H1 (cell line): ENCODE results near the gene HCST. TPM values are rescaled to one million over a fixed set of nuclear protein-coding genes. Genes with fewer than 3 reads are reported as not detected.

Experiments used
- CTCF ChIA-PET: fragments of 300-600 bp; sonication (Branson Sonifier 250); formaldehyde crosslinking; loops from one replicate; lab custom pipeline; 2021; ENCODE audit not compliant: partially characterized antibody; lab: Charles Lee
- POLR2A ChIA-PET: fragments of 300-600 bp; sonication (Branson Sonifier 250); formaldehyde crosslinking; loops from one replicate; lab custom pipeline; 2021; ENCODE audit warnings: inconsistent platforms; ENCODE audit not compliant: partially characterized antibody; lab: Charles Lee
- DNase-seq, 2 experiments: peaks; one replicate each; pipeline versions ENCODE4 v3.0.0 to v3.0.0-alpha.2; 2010 to 2022; ENCODE audit warnings: low spot score in 2 of 2, low read depth in 1 of 2, mixed read lengths in 1 of 2
- FAIRE-seq: peaks from 2 replicates; lab custom pipeline; 2011; peaks lifted over from hg19 to GRCh38; lab: Jason Lieb, UNC
- H2AFZ ChIP-seq: 2 replicates; pipeline ENCODE4 v1.8.1; 2012; ENCODE audit warnings: low read length, inconsistent platforms
- H2AK5ac ChIP-seq: 2 replicates; pipeline ENCODE4 v1.6.1; 2013; ENCODE audit warnings: low read depth, low read length
- H2BK120ac ChIP-seq: replicated peaks from 2 replicates; pipeline ENCODE3; 2013; ENCODE audit warnings: low read depth, low read length, inconsistent platforms
- H2BK12ac ChIP-seq: 2 replicates; pipeline ENCODE4 v1.6.1; 2013; ENCODE audit warnings: low read depth, low read length
- H2BK15ac ChIP-seq: 2 replicates; pipeline ENCODE4 v1.6.1; 2013; ENCODE audit warnings: low read length
- H2BK20ac ChIP-seq: 2 replicates; pipeline ENCODE4 v1.6.1; 2013; ENCODE audit warnings: low read length
- H2BK5ac ChIP-seq: 2 replicates; pipeline ENCODE4 v1.6.1; 2013; ENCODE audit warnings: low read depth, low read length
- H3K14ac ChIP-seq: 2 replicates; pipeline ENCODE4 v1.6.1; 2013; ENCODE audit warnings: inconsistent platforms; ENCODE audit not compliant: insufficient read length
- H3K18ac ChIP-seq: 2 replicates; pipeline ENCODE4 v1.6.1; 2013; ENCODE audit warnings: low read length; ENCODE audit errors: extremely low read depth
- H3K23ac ChIP-seq: 2 replicates; pipeline ENCODE4 v1.6.1; 2013; ENCODE audit warnings: inconsistent platforms; ENCODE audit not compliant: insufficient read length
- H3K23me2 ChIP-seq: 2 replicates; pipeline ENCODE4 v1.6.1; 2013; ENCODE audit warnings: low read depth, low read length
- H3K27ac ChIP-seq: 2 replicates; pipeline ENCODE4 v1.6.1; 2011; ENCODE audit warnings: low read depth, low read length, inconsistent platforms
- H3K27me3 ChIP-seq, 4 experiments: replicated peaks in 1 of 4; 1 replicate in 1 of 4; 2 replicates in 3 of 4; pipeline versions ENCODE4 v1.6.1 to v1.8.1; 2011 to 2013; ENCODE audit warnings: low read length in 3 of 4, mild to moderate bottlenecking in 3 of 4, inconsistent platforms in 2 of 4, mixed read lengths in 2 of 4, moderate library complexity in 1 of 4; ENCODE audit not compliant: control insufficient read depth in 3 of 4, insufficient read depth in 3 of 4; ENCODE audit errors: extremely low read depth in 1 of 4
- H3K36me3 ChIP-seq, 4 experiments: 2 replicates each; pipeline versions ENCODE4 v1.6.1 to v1.8.1; 2011 to 2013; ENCODE audit warnings: mild to moderate bottlenecking in 4 of 4, low read length in 3 of 4, moderate library complexity in 2 of 4, control low read depth in 1 of 4, inconsistent platforms in 1 of 4; ENCODE audit not compliant: insufficient read depth in 4 of 4, control insufficient read depth in 2 of 4
- H3K4ac ChIP-seq: replicated peaks from 2 replicates; pipeline ENCODE3; 2013; ENCODE audit warnings: low read length, low read depth, mixed read lengths, inconsistent platforms; ENCODE audit not compliant: insufficient read length
- H3K4me1 ChIP-seq, 4 experiments: replicated peaks in 1 of 4; 1 replicate in 1 of 4; 2 replicates in 3 of 4; pipeline versions ENCODE4 v1.6.1 to v1.8.1; 2011 to 2013; ENCODE audit warnings: low read length in 3 of 4, inconsistent platforms in 2 of 4, mixed read lengths in 1 of 4; ENCODE audit not compliant: insufficient read depth in 4 of 4, control insufficient read depth in 3 of 4
- H3K4me2 ChIP-seq, 2 experiments: 2 replicates each; pipeline versions ENCODE4 v1.6.1 to v1.8.1; 2011 to 2013; ENCODE audit warnings: low read depth in 2 of 2, low read length in 2 of 2, control low read depth in 1 of 2, inconsistent platforms in 1 of 2, mild to moderate bottlenecking in 1 of 2; ENCODE audit not compliant: insufficient read depth in 1 of 2
- H3K4me3 ChIP-seq, 4 experiments: fragments of 200-600, 300-600 bp in 1 of 4; sonication (generic), shearing (Covaris generic), sonication (Bioruptor Twin) in 1 of 4; 2 replicates each; pipeline versions ENCODE4 v1.5.1 to v1.8.1; 2011 to 2016; ENCODE audit warnings: low read length in 4 of 4, low read depth in 3 of 4, control low read depth in 2 of 4, inconsistent platforms in 2 of 4, mild to moderate bottlenecking in 2 of 4, mixed read lengths in 1 of 4, moderate library complexity in 1 of 4; ENCODE audit not compliant: insufficient read depth in 2 of 4; ENCODE audit errors: extremely low read depth in 1 of 4
- H3K56ac ChIP-seq: replicated peaks from 2 replicates; pipeline ENCODE3; 2013; ENCODE audit warnings: low read depth, mild to moderate bottlenecking, mixed read lengths, low read length, inconsistent platforms; ENCODE audit not compliant: insufficient read length
- H3K79me1 ChIP-seq: 2 replicates; pipeline ENCODE4 v1.6.1; 2013; ENCODE audit warnings: low read depth, low read length, control low read depth
- H3K79me2 ChIP-seq, 2 experiments: 2 replicates each; pipeline versions ENCODE4 v1.6.1 to v1.8.1; 2012 to 2013; ENCODE audit warnings: low read length in 2 of 2, mild to moderate bottlenecking in 2 of 2, inconsistent platforms in 1 of 2; ENCODE audit not compliant: insufficient read depth in 2 of 2, control insufficient read depth in 1 of 2
- H3K9ac ChIP-seq, 4 experiments: replicated peaks in 1 of 4; 1 replicate in 1 of 4; 2 replicates in 3 of 4; pipeline versions ENCODE4 v1.6.1 to v1.8.1; 2011 to 2013; ENCODE audit warnings: low read depth in 3 of 4, low read length in 3 of 4, control low read depth in 2 of 4, mild to moderate bottlenecking in 2 of 4, moderate library complexity in 2 of 4, inconsistent platforms in 1 of 4; ENCODE audit errors: extremely low read depth in 1 of 4
- H3K9me3 ChIP-seq, 2 experiments: 2 replicates each; pipeline versions ENCODE4 v1.6.1 to v1.8.1; 2012 to 2013; ENCODE audit warnings: mild to moderate bottlenecking in 2 of 2, moderate library complexity in 2 of 2, control low read depth in 1 of 2, inconsistent platforms in 1 of 2, low read depth in 1 of 2, low read length in 1 of 2, mixed read lengths in 1 of 2; ENCODE audit not compliant: insufficient read depth in 2 of 2
- H4K20me1 ChIP-seq, 2 experiments: replicated peaks in 1 of 2; 2 replicates each; pipeline versions ENCODE3 to v1.8.1; 2011 to 2013; ENCODE audit warnings: inconsistent platforms in 2 of 2, low read length in 2 of 2, mild to moderate bottlenecking in 1 of 2; ENCODE audit not compliant: insufficient read depth in 2 of 2, control insufficient read depth in 1 of 2
- H4K5ac ChIP-seq: 2 replicates; pipeline ENCODE4 v1.6.1; 2013; ENCODE audit warnings: low read length, low read depth, mixed read lengths, inconsistent platforms; ENCODE audit not compliant: insufficient read length
- H4K8ac ChIP-seq: 2 replicates; pipeline ENCODE4 v1.8.0; 2013; ENCODE audit warnings: mild to moderate bottlenecking, moderate library complexity, low read length, inconsistent platforms; ENCODE audit not compliant: insufficient read depth; ENCODE audit errors: extremely low read depth
- H4K91ac ChIP-seq: replicated peaks from 2 replicates; pipeline ENCODE3; 2013; ENCODE audit warnings: low read length, mixed read lengths, inconsistent platforms; ENCODE audit not compliant: insufficient read length
- CEBPB ChIP-seq: IDR thresholded peaks from 2 replicates; pipeline ENCODE4 v1.6.1; 2012; ENCODE audit warnings: low read depth, low read length
- CREB1 ChIP-seq: IDR thresholded peaks from 2 replicates; pipeline ENCODE4 v1.6.1; 2012; ENCODE audit warnings: inconsistent platforms
- FOSL1 ChIP-seq: IDR thresholded peaks from 2 replicates; pipeline ENCODE4 v1.6.1; 2011; ENCODE audit warnings: mild to moderate bottlenecking, low read depth, low read length, moderate library complexity; ENCODE audit not compliant: insufficient read depth
- GABPA ChIP-seq: IDR thresholded peaks from 2 replicates; pipeline ENCODE4 v1.6.1; 2011; ENCODE audit warnings: mild to moderate bottlenecking, low read length, moderate library complexity, borderline replicate concordance; ENCODE audit not compliant: insufficient read depth
- RAD21 ChIP-seq, 2 experiments: IDR thresholded peaks in 1 of 2; conservative IDR thresholded peaks in 1 of 2; 2 replicates each; pipeline ENCODE4 v1.6.1; 2011; ENCODE audit warnings: low read depth in 2 of 2, low read length in 2 of 2, improper control_type of control experiment in 1 of 2, inconsistent platforms in 1 of 2, mild to moderate bottlenecking in 1 of 2, moderate library complexity in 1 of 2
- RBBP5 ChIP-seq: IDR thresholded peaks from 2 replicates; pipeline ENCODE4 v1.7.1; 2012; ENCODE audit warnings: low read depth, mild to moderate bottlenecking, inconsistent platforms, low read length, moderate library complexity, borderline replicate concordance
- SIX5 ChIP-seq: IDR thresholded peaks from 2 replicates; pipeline ENCODE4 v1.6.1; 2011; ENCODE audit warnings: mild to moderate bottlenecking, low read depth, low read length
- TAF1 ChIP-seq: IDR thresholded peaks from 2 replicates; pipeline ENCODE4 v1.6.1; 2011; ENCODE audit warnings: mild to moderate bottlenecking, low read depth, low read length
- TBP ChIP-seq: IDR thresholded peaks from 2 replicates; pipeline ENCODE4 v1.6.1; 2011; ENCODE audit warnings: low read depth, low read length, improper control_type of control experiment
- WGBS, 2 experiments: shearing (Covaris generic) in 1 of 2; methylation state at CpG; one replicate each; pipeline versions ENCODE4 v1.1.6 to v1.1.7; 2013 to 2015; ENCODE audit warnings: low lambda C conversion rate in 2 of 2, mixed read lengths in 2 of 2, inconsistent platforms in 1 of 2, low coverage in 1 of 2, missing lambda C conversion rate in 1 of 2; ENCODE audit not compliant: insufficient replicate concordance in 2 of 2, insufficient coverage in 1 of 2, insufficient read length in 1 of 2; ENCODE audit errors: extremely low coverage in 1 of 2, missing lambda C conversion rate in 1 of 2; 5-methylcytosine and 5-hydroxymethylcytosine counted together
- polyA plus RNA-seq, 7 experiments: library from polyadenylated mRNA; depleted of rRNA in 3 of 7; stranded (reverse) in 5 of 7; unstranded in 2 of 7; fragments of >200 nt in 5 of 7; fragments of 200-250 nt in 2 of 7; gene quantifications; 1 replicate in 5 of 7; 2 replicates in 1 of 7; 4 replicates in 1 of 7; pipeline versions ENCODE4 v1.2.1 to v1.2.3, GENCODE V29; 2011 to 2013; ENCODE audit warnings: missing spikeins in 2 of 7, mixed read lengths in 2 of 7
- total RNA-seq: library from RNA; stranded (reverse); fragmentation: NEBNext Ultra II Directional; extraction: Animal tissue kit (Norgen Biotek cat#: 25700); gene quantifications from 2 replicates; pipeline ENCODE4 v1.2.1, GENCODE V29; 2021
- TF ChIP-seq, protein P1 (sequence below), 3 experiments: IDR thresholded peaks; 1 replicate in 2 of 3; 2 replicates in 1 of 3; pipeline versions ENCODE4 v1.5.1 to v1.6.1; 2011; ENCODE audit warnings: low read length in 3 of 3, mild to moderate bottlenecking in 3 of 3, inconsistent platforms in 2 of 3, low read depth in 1 of 3, moderate library complexity in 1 of 3; ENCODE audit not compliant: insufficient read depth in 1 of 3; ENCODE audit errors: control extremely low read depth in 1 of 3

HCST gene
- total and polyA plus RNA-seq, 2 of the 8 experiments (the other 6 are each of a cell fraction or from before 2014, with no cell fraction given) = 2.8 TPM; not detected in 1

DNA sequence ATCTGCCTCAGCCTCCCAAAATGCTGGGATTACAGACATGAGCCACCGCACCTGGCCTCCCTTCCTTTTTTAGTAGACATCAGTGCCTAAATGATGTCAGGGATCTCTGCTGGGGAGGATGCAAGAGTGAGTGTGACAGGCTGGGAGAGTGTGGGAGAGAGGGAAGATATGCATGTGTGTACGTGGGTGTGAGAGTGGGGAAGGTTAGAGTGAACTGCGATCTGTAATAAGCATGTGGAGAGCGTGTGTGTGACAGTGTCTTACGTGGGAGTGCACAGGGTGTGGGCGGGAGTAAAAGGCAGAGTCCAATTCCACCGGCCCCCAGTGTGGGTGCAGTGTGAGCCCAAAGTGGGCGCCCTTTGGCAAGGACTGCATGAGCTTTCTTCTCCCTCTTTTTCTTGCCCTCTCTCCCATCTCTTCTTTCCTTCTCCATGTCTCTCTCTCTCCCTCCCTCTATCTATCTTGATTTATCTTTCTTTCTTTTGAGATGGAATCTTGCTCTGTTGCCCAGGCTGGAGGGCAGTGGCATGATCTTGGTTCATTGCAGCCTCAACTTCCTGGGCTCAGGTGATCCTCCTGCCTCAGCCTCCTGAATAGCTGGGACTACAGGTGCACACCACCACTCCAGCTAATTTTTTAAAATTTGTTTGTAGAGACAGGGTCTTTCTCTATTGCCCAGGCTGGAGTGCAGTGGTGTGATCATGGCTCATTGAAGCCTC, 49.1 kb upstream of the HCST start:
- no peak overlapping the region for H3K27ac ChIP-seq
- H2BK120ac ChIP-seq = no peak overlapping the region
- H3K79me1 ChIP-seq = no peaks in the 10 kb centered on the region
- DNase-seq (no peak), FAIRE-seq (no peak)
- ChIA-PET POLR2A (interaction anchor here (1.0 kb wide), 1 partner anchor 8 kb away, joined by 4 read pairs; no protein-coding TSS in a partner anchor), CTCF (interaction anchor here (0.8 to 1.8 kb wide), 5 partner anchors 32 to 112 kb away, joined by 3 to 4 read pairs (median 3); no protein-coding TSS in a partner anchor)
- H3K4me3 ChIP-seq = no peak overlapping the region
- no peak overlapping the region for H3K14ac ChIP-seq
- H4K8ac ChIP-seq = no peak overlapping the region
- no peak overlapping the region for H2BK15ac ChIP-seq
- no peak overlapping the region for H3K9ac ChIP-seq
- H3K18ac ChIP-seq = no peak overlapping the region
- WGBS, 2 experiments = 89% methylated on average over 8 of the region's 8 CpGs; no CpG with 5 or more reads in 1 of the 2 experiments
- H3K36me3 ChIP-seq = no peaks in the 10 kb centered on the region
- H4K20me1 ChIP-seq = peaks cover 0 to 1% of the 10 kb centered on the region in 2 experiments
- H2BK5ac ChIP-seq = no peak overlapping the region
- H3K4me2 ChIP-seq = no peak overlapping the region
- H2BK20ac ChIP-seq = no peak overlapping the region
- H2AK5ac ChIP-seq = peak overlapping the region; percentile 75; the same call in 1 of the 2 replicates
- peaks cover 3 to 36% (median 29%) of the 10 kb centered on the region in 4 experiments for H3K27me3 ChIP-seq
- peaks cover 0 to 12% (median 7%) of the 10 kb centered on the region in 4 experiments; a peak in 5 of 7 replicates for H3K4me1 ChIP-seq
- no peaks in the 10 kb centered on the region for H3K9me3 ChIP-seq
- H3K23me2 ChIP-seq = peaks cover 8% of the 10 kb centered on the region; the same call in 1 of the 2 replicates
- H3K79me2 ChIP-seq = no peaks in the 10 kb centered on the region
- no peak overlapping the region for H4K91ac ChIP-seq
- H2BK12ac ChIP-seq = no peak overlapping the region
- no peak overlapping the region for H3K56ac ChIP-seq
- H2AFZ ChIP-seq = no peak overlapping the region
- H4K5ac ChIP-seq = no peak overlapping the region
- no peak overlapping the region for H3K23ac ChIP-seq
- no peak overlapping the region for H3K4ac ChIP-seq
- TF ChIP-seq FOSL1 (no peak), GABPA (no peak), RBBP5 (no peak), TBP (no peak), SIX5 (no peak), CREB1 (no peak), CEBPB (no peak), RAD21 (IDR thresholded peaks at IDR 0.05 in 1 of 2, conservative IDR thresholded peaks at IDR 0.05 in 1 of 2; ENCODE audit: low read depth in 2 of 2, low read length in 2 of 2) (no peak), TAF1 (no peak)
- TF ChIP-seq, protein P1, sequence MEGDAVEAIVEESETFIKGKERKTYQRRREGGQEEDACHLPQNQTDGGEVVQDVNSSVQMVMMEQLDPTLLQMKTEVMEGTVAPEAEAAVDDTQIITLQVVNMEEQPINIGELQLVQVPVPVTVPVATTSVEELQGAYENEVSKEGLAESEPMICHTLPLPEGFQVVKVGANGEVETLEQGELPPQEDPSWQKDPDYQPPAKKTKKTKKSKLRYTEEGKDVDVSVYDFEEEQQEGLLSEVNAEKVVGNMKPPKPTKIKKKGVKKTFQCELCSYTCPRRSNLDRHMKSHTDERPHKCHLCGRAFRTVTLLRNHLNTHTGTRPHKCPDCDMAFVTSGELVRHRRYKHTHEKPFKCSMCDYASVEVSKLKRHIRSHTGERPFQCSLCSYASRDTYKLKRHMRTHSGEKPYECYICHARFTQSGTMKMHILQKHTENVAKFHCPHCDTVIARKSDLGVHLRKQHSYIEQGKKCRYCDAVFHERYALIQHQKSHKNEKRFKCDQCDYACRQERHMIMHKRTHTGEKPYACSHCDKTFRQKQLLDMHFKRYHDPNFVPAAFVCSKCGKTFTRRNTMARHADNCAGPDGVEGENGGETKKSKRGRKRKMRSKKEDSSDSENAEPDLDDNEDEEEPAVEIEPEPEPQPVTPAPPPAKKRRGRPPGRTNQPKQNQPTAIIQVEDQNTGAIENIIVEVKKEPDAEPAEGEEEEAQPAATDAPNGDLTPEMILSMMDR (IDR thresholded peaks at IDR 0.05; ENCODE audit: control extremely low read depth in 1 of 3, insufficient read depth in 1 of 3, low read depth in 1 of 3, low read length in 3 of 3) = no peak
